Stimulated activated CD4-positive, alpha-beta T cell treated with anti-CD3 and anti-CD28 coated beads, Interleukin-1b, Interleukin-23, amount 100 ng/mL, for 24 hours (primary cell): ENCODE data around the gene CDS2.
A peak's percentile ranks its signal among the peaks of the same experiment; 100 is the strongest.

Experiments used
- DNase-seq, 4 experiments: peaks; one replicate each; pipeline ENCODE4 v3.0.0-alpha.2; 2020; ENCODE audit warnings: low read depth in 4 of 4, low spot score in 1 of 4

Gene CDS2

GRCh38 chr20:5207138-5207537 lies 80.3 kb downstream of the CDS2 start:
- DNase-seq, result no peak

GRCh38 chr20:5211803-5212714 lies 85.3 kb downstream of the CDS2 start:
- DNase-seq, result no peak

GRCh38 chr20:5212907-5213487 lies 86.2 kb downstream of the CDS2 start:
- DNase-seq, result no peak

GRCh38 chr20:5214826-5215225 lies 88.0 kb downstream of the CDS2 start:
- no peak for DNase-seq

- no peak for DNase-seq
Measured at GRCh38 chr20:5215672-5216304, 89.0 kb downstream of the CDS2 start.

- DNase-seq, result no peak
Measured at GRCh38 chr20:5216663-5217062, 89.9 kb downstream of the CDS2 start.

- no peak for DNase-seq
Measured at GRCh38 chr20:5217616-5218015, 90.8 kb downstream of the CDS2 start.

GRCh38 chr20:5220321-5221060 lies 93.7 kb downstream of the CDS2 start:
- no peak for DNase-seq

- no peak for DNase-seq
Measured at GRCh38 chr20:5221061-5221430, 94.2 kb downstream of the CDS2 start.

GRCh38 chr20:5222919-5223634 lies 96.3 kb downstream of the CDS2 start:
- DNase-seq, result peak; percentile 21 to 32 (median 26)

- no peak for DNase-seq
Measured at GRCh38 chr20:5230544-5230943, 103.7 kb downstream of the CDS2 start.

- no peak for DNase-seq
Measured at GRCh38 chr20:5234158-5234557, 107.3 kb downstream of the CDS2 start.

- DNase-seq, result no peak
Measured at GRCh38 chr20:5234978-5235377, 108.2 kb downstream of the CDS2 start.
